Measurements from ENCODE around the gene PNPLA8.

- TF ChIP-seq, protein P1, sequence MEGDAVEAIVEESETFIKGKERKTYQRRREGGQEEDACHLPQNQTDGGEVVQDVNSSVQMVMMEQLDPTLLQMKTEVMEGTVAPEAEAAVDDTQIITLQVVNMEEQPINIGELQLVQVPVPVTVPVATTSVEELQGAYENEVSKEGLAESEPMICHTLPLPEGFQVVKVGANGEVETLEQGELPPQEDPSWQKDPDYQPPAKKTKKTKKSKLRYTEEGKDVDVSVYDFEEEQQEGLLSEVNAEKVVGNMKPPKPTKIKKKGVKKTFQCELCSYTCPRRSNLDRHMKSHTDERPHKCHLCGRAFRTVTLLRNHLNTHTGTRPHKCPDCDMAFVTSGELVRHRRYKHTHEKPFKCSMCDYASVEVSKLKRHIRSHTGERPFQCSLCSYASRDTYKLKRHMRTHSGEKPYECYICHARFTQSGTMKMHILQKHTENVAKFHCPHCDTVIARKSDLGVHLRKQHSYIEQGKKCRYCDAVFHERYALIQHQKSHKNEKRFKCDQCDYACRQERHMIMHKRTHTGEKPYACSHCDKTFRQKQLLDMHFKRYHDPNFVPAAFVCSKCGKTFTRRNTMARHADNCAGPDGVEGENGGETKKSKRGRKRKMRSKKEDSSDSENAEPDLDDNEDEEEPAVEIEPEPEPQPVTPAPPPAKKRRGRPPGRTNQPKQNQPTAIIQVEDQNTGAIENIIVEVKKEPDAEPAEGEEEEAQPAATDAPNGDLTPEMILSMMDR (conservative IDR thresholded peaks at IDR 0.05; ENCODE audit: low read length), result no peak
- TF ChIP-seq EZH2phosphoT487 (IDR thresholded peaks at IDR 0.05; ENCODE audit: borderline replicate concordance), result no peak
These were observed 85.3 kb downstream of the PNPLA8 start for GRCh38 chr7:108440613-108441012.

All from Loucy (cell line).